SH-SY5Y (cell line): Measurements from ENCODE around the gene GRM6.

ENCODE experiments used
- GATA2 ChIP-seq: IDR thresholded peaks from 2 replicates; pipeline ENCODE4 v1.6.1; 2011; ENCODE audit warnings: mild to moderate bottlenecking, low read depth, low read length
- GATA3 ChIP-seq: IDR thresholded peaks from 2 replicates; pipeline ENCODE4 v1.6.1; 2011; ENCODE audit warnings: low read depth, mild to moderate bottlenecking, low read length, moderate library complexity

The GRM6 gene

GRCh38 chr5:178931846-178932760 lies 63.0 kb downstream of the GRM6 start:
- TF ChIP-seq GATA3 (no peak), GATA2 (no peak)
